DMS53 (cell line): Measurements from ENCODE around the gene CLDND2.

Experiments used
- DNase-seq: peaks from one replicate; lab custom pipeline; 2025; lab: John Stamatoyannopoulos, UW

Gene CLDND2

GRCh38 chr19:51380379-51380778 is 11.6 kb upstream of the CLDND2 start:
- DNase-seq = no peak

GRCh38 chr19:51377422-51377821 is 8.6 kb upstream of the CLDND2 start:
- no peak for DNase-seq

GRCh38 chr19:51375504-51376221 is 6.9 kb upstream of the CLDND2 start:
- DNase-seq = no peak

- no peak for DNase-seq
These were observed 4.1 kb upstream of the CLDND2 start, which contains the start of gene NKG7 for GRCh38 chr19:51372649-51373504. NKG7 (minus strand) TSS chr19:51372654; CDS start chr19:51372535, 119 bp downstream.

- DNase-seq = no peak
These were observed 3.3 kb upstream of the CLDND2 start for GRCh38 chr19:51372021-51372648.

- no peak for DNase-seq
These were observed 2.4 kb upstream of the CLDND2 start for GRCh38 chr19:51371186-51371690.

GRCh38 chr19:51370230-51370629 is 1.4 kb upstream of the CLDND2 start:
- DNase-seq = no peak

GRCh38 chr19:51367565-51368365 is 1.0 kb downstream of the CLDND2 start:
- DNase-seq = peak; percentile 42

GRCh38 chr19:51367255-51367564 is 1.6 kb downstream of the CLDND2 start:
- no peak for DNase-seq

- peak; percentile 50 for DNase-seq
These were observed 2.2 kb downstream of the CLDND2 start for GRCh38 chr19:51366389-51367254.

GRCh38 chr19:51365965-51366388 is 2.8 kb downstream of the CLDND2 start, which contains the start of gene ETFB:
ETFB (minus strand) TSS chr19:51366388; CDS start chr19:51366326, 62 bp downstream.
- no peak for DNase-seq

- no peak for DNase-seq
These were observed 3.4 kb downstream of the CLDND2 start for GRCh38 chr19:51365211-51365964.

- DNase-seq = no peak
These were observed 4.3 kb downstream of the CLDND2 start for GRCh38 chr19:51364200-51365106.

GRCh38 chr19:51361239-51361638 is 7.6 kb downstream of the CLDND2 start:
- no peak for DNase-seq

- DNase-seq = no peak
These were observed 9.5 kb downstream of the CLDND2 start for GRCh38 chr19:51359294-51359693.

- no peak for DNase-seq
These were observed 10.9 kb downstream of the CLDND2 start for GRCh38 chr19:51357952-51358351.

- no peak for DNase-seq
These were observed 12.5 kb downstream of the CLDND2 start for GRCh38 chr19:51356159-51356801.

- DNase-seq = no peak
These were observed 14.1 kb downstream of the CLDND2 start for GRCh38 chr19:51354742-51355148.
